Esophagus muscularis mucosa (tissue), 4 donors: ENCODE measurements around the gene TMPRSS4. TPM values are rescaled to one million over a fixed set of nuclear protein-coding genes. Genes with fewer than 3 reads are reported as not detected.

Experiments used
- DNase-seq: peaks from one replicate; pipeline ENCODE4 v3.0.0-alpha.2; 2017; ENCODE audit errors: extremely low spot score
- H3K27ac ChIP-seq, 4 donors: fragments of 200-600 bp; sonication (generic); replicated peaks in 1 of 4; 1 replicate in 3 of 4; 2 replicates in 1 of 4; pipeline ENCODE4 v1.5.1; 2016 to 2019; ENCODE audit warnings: mild to moderate bottlenecking in 1 of 4
- H3K27me3 ChIP-seq, 4 donors: fragments of 200-600 bp; sonication (generic); one replicate each; pipeline versions ENCODE4 v1.5.1 to v1.6.0; 2016 to 2019
- H3K36me3 ChIP-seq, 4 donors: fragments of 200-600 bp; sonication (generic); one replicate each; pipeline ENCODE4 v1.5.1; 2016 to 2019
- H3K4me1 ChIP-seq, 4 donors: fragments of 200-600 bp; sonication (generic); one replicate each; pipeline ENCODE4 v1.5.1; 2016 to 2019
- H3K4me3 ChIP-seq, 4 donors: fragments of 200-600 bp; sonication (generic); 1 replicate in 2 of 4; 2 replicates in 2 of 4; pipeline ENCODE4 v1.5.1; 2016 to 2019; ENCODE audit warnings: mild to moderate bottlenecking in 4 of 4, moderate library complexity in 1 of 4
- H3K9me3 ChIP-seq, 4 donors: fragments of 200-600 bp; sonication (generic); 1 replicate in 3 of 4; 2 replicates in 1 of 4; pipeline ENCODE4 v1.5.1; 2016 to 2019
- EP300 ChIP-seq: sonication (generic); formaldehyde crosslinking; IDR thresholded peaks from one replicate; pipeline ENCODE4 v1.6.1; 2017; ENCODE audit warnings: antibody characterized with exemption
- POLR2A ChIP-seq: fragments of 450-650 bp; IDR thresholded peaks from one replicate; pipeline ENCODE4 v1.6.1; 2017; ENCODE audit warnings: antibody characterized with exemption, moderate library complexity, mild to moderate bottlenecking, low read depth
- POLR2AphosphoS5 ChIP-seq, 2 donors: sonication (generic); formaldehyde crosslinking; IDR thresholded peaks; one replicate each; pipeline ENCODE4 v1.6.1; 2017; ENCODE audit warnings: antibody characterized with exemption in 2 of 2
- WGBS: methylation state at CpG from one replicate; pipeline ENCODE4 v1.1.5; 2018; 5-methylcytosine and 5-hydroxymethylcytosine counted together
- intact Hi-C: fragments of 100-400 bp; cut with DNase I; formaldehyde crosslinking; loops from one replicate; pipeline ENCODE4 v1.15.1; 2023
- total RNA-seq, 4 donors: library from RNA; depleted of rRNA; stranded (reverse); fragments of >200 nt; gene quantifications; one replicate each; pipeline versions ENCODE4 v1.1.0 to v1.2.1, GENCODE V29; 2016
- TF ChIP-seq, protein P1 (sequence below), 3 experiments: fragments of 200-600 bp in 2 of 3; fragments of 450-650 bp in 1 of 3; sonication (generic) in 2 of 3; IDR thresholded peaks; one replicate each; pipeline ENCODE4 v1.5.1; 2017 to 2019; ENCODE audit warnings: antibody characterized with exemption in 3 of 3, mild to moderate bottlenecking in 2 of 3, moderate library complexity in 1 of 3

The TMPRSS4 gene
- total RNA-seq, 4 donors from 2014 or later, result 0.17 to 0.33 (median 0.26) TPM; not detected in 1

DNA sequence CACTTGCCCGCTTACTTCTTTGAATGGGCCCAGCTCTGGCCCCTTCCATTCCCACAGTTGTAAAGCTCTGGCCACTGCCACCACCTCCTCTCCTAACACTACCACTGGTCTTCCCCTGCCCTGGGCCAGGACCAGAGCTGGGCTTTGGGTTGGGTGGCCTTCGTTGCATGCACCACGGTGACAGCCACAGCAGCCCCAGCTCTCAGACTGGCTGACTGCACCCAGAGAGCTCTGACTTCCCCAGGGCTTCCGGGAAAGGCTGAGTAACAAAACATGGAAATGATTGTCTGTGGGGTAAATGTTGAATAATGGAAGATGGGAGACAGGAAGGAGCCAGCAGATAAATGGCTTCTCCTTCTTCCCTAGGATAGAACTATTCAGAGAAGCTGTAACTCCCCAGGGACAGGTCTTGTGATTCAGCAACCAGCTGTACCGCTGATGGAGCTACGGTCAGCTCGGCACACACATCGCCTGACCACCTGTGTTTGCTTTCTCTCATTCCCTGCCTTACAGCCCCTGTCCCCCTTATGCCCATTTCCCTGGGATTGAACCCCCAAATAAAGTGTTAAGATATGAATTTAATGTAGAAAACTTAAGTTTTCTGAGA lies 48.2 kb downstream of the TMPRSS4 start:
- Histone ChIP-seq H3K9me3 (no peaks in the 10 kb centered on the region), H3K27me3 (peaks cover 0 to 4% (median 0%) of the 10 kb centered on the region in 4 donors), H3K27ac (no peak overlapping the region), H3K4me1 (peaks cover 0 to 8% (median 0%) of the 10 kb centered on the region in 4 donors), H3K4me3 (no peak overlapping the region), H3K36me3 (no peaks in the 10 kb centered on the region)
- no peak for DNase-seq
- TF ChIP-seq POLR2AphosphoS5 (IDR thresholded peaks at IDR 0.05) (no peak), POLR2A (no peak), EP300 (no peak)
- TF ChIP-seq, protein P1, sequence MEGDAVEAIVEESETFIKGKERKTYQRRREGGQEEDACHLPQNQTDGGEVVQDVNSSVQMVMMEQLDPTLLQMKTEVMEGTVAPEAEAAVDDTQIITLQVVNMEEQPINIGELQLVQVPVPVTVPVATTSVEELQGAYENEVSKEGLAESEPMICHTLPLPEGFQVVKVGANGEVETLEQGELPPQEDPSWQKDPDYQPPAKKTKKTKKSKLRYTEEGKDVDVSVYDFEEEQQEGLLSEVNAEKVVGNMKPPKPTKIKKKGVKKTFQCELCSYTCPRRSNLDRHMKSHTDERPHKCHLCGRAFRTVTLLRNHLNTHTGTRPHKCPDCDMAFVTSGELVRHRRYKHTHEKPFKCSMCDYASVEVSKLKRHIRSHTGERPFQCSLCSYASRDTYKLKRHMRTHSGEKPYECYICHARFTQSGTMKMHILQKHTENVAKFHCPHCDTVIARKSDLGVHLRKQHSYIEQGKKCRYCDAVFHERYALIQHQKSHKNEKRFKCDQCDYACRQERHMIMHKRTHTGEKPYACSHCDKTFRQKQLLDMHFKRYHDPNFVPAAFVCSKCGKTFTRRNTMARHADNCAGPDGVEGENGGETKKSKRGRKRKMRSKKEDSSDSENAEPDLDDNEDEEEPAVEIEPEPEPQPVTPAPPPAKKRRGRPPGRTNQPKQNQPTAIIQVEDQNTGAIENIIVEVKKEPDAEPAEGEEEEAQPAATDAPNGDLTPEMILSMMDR (IDR thresholded peaks at IDR 0.05), result no peak
- WGBS, result 71% methylated on average over 8 of the region's 8 CpGs
- intact Hi-C loops, result no loop called here

DNA sequence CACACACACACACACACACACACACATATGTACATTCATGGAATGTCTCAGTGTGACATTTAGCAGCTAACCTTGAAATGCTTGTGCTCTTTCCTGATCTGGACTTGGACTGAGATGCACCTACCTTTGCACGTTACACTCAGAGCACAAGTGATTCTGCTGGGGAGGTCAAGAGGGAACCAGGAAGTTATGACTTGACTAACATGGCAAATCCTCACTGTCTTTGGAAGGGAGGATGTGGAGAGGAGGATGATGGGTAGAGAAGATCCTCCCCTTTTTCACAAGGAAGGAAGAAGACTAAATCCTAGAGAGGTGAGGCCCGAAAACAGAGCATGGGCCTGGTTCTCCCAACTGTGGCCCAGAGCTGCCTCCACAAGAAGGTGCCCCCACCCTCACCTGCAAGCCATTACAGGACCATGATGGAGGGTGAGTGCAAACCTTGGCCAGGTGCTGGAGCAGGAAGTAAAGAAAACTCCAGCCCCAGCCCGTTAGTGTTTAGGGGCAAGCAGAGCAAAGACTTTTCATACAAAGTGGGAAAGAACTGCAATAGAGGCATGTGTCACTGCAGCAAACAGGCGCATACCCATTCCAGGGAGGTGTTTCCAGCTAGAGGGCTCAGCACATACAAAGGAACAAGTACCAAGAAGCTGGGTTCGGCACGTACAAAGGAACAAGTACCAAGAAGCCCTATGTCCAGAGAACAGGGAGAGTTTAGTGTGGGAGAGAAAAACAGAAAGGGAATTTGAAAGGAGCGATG lies 49.4 kb downstream of the TMPRSS4 start:
- Histone ChIP-seq H3K27ac (no peak overlapping the region), H3K4me1 (peaks cover 0 to 8% (median 0%) of the 10 kb centered on the region in 4 donors), H3K4me3 (no peak overlapping the region), H3K27me3 (peaks cover 0 to 4% (median 0%) of the 10 kb centered on the region in 4 donors), H3K36me3 (no peaks in the 10 kb centered on the region), H3K9me3 (no peaks in the 10 kb centered on the region)
- TF ChIP-seq POLR2A (no peak), POLR2AphosphoS5 (IDR thresholded peaks at IDR 0.05) (no peak), EP300 (no peak)
- TF ChIP-seq, protein P1 (IDR thresholded peaks at IDR 0.05), result no peak
- WGBS, result 89% methylated on average over 7 of the region's 7 CpGs
- intact Hi-C loops, result no loop called here
- no peak for DNase-seq

DNA sequence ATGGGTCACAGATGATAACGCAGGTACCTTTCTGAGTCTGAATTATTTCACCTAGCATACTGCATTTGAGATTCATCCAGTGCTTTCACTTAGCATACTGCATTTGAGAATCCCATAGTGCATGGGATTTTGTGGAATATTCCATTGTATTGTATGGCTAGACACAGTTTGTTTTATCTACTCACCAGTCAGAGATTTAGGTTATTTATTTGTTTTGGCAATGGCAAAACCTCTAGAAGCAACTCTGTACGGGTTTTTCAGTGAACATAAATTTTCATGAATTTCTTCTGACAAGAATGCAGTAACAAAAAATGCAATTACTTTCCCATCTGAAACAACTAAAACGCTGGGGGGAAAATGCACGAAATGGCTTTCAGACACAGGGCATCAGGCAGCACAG lies 51.4 kb downstream of the TMPRSS4 start:
- H3K27ac ChIP-seq, result no peak overlapping the region
- no peak for DNase-seq
- no peaks in the 10 kb centered on the region for H3K9me3 ChIP-seq
- TF ChIP-seq EP300 (no peak), POLR2A (no peak), POLR2AphosphoS5 (IDR thresholded peaks at IDR 0.05) (no peak)
- TF ChIP-seq, protein P1 (IDR thresholded peaks at IDR 0.05), result no peak
- no peak overlapping the region for H3K4me3 ChIP-seq
- 41% methylated on average over 4 of the region's 4 CpGs for WGBS
- H3K4me1 ChIP-seq, result peaks cover 0 to 8% (median 0%) of the 10 kb centered on the region in 4 donors
- H3K27me3 ChIP-seq, result peaks cover 0 to 4% (median under 1%) of the 10 kb centered on the region in 4 donors
- intact Hi-C loops, result no loop called here
- no peaks in the 10 kb centered on the region for H3K36me3 ChIP-seq

DNA sequence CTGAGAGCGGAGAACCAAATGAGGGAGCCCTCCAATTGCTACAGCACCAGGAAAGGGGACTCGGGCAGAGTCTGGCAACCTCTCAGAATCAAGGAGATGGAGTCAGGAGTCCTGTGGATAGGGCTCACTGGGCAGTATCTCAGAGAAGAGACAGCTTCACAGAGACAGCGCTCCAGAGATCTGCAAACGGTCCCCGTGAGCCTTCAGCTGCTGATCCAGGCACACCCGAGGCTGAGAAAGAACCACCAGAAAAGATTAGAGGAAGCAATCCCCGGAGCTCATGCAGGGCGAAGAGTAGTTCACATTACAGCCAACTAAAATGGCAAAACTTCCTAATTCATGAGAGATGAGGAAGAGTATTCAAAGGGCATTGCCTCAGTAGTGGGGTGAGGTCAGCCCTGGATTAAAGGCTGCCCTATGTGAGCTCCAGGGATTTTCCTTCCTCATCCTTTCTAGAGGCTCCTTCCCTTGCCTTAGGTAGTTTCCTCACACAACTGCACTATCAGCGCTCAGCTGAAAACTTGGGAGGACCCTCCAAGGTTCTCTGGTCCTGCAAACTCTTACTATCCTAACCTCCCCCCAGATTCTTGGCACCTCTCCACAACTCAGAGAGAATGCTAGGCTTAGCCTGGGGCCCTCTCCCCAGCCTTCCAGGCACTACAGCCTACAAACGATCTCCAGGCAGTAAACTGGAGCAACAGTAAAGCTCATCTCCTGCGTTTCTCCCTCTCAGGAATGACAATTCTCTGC lies 52.0 kb downstream of the TMPRSS4 start:
- H3K27me3 ChIP-seq, result peaks cover 0 to 6% (median 2%) of the 10 kb centered on the region in 4 donors
- no peak overlapping the region for H3K27ac ChIP-seq
- no peak for TF ChIP-seq EP300
- TF ChIP-seq POLR2AphosphoS5 (IDR thresholded peaks at IDR 0.05), result no peak
- no peak for TF ChIP-seq POLR2A
- TF ChIP-seq, protein P1 (IDR thresholded peaks at IDR 0.05), result no peak
- no peaks in the 10 kb centered on the region for H3K9me3 ChIP-seq
- H3K4me1 ChIP-seq, result peaks cover 0 to 8% (median 0%) of the 10 kb centered on the region in 4 donors
- no peaks in the 10 kb centered on the region for H3K36me3 ChIP-seq
- 48% methylated on average over 11 of the region's 11 CpGs for WGBS
- no peak for DNase-seq
- intact Hi-C loops, result no loop called here
- no peak overlapping the region for H3K4me3 ChIP-seq
